Kidney glomerular epithelial cell (primary cell): ENCODE results near the gene APLP2.
"Not testable (repeated sequence)": the region's sequence is repeated elsewhere in the genome, so short reads cannot be mapped to it uniquely, and the experiment has no call there.

Experiments
- DNase-seq: peaks from one replicate; lab custom pipeline; 2025; lab: John Stamatoyannopoulos, UW

The APLP2 gene

GRCh38 chr11:130061017-130061416 is 8.7 kb upstream of the APLP2 start:
- DNase-seq = no peak

- no peak for DNase-seq
Measured at GRCh38 chr11:130062026-130062425, 7.7 kb upstream of the APLP2 start.

- no peak for DNase-seq
Measured at GRCh38 chr11:130063451-130063850, 6.2 kb upstream of the APLP2 start.

- no peak for DNase-seq
Measured at GRCh38 chr11:130064596-130064995, 5.1 kb upstream of the APLP2 start.

GRCh38 chr11:130066338-130066737 is 3.4 kb upstream of the APLP2 start:
- DNase-seq = no peak

- DNase-seq = peak; percentile 26
Measured at GRCh38 chr11:130068546-130068985, 1.1 kb upstream of the APLP2 start.

GRCh38 chr11:130068986-130069658 is 572 bp upstream of the APLP2 start:
- DNase-seq = peak; percentile 80

GRCh38 chr11:130070109-130070845 is 583 bp downstream of the APLP2 start:
- no peak for DNase-seq

GRCh38 chr11:130070846-130071200 is 1.1 kb downstream of the APLP2 start:
- peak; percentile 48 for DNase-seq

- DNase-seq = peak; percentile 44
Measured at GRCh38 chr11:130071211-130071712, 1.6 kb downstream of the APLP2 start.

- no peak for DNase-seq
Measured at GRCh38 chr11:130074736-130075135, 5.0 kb downstream of the APLP2 start.

- DNase-seq = no peak
Measured at GRCh38 chr11:130076778-130077481, 7.2 kb downstream of the APLP2 start.

GRCh38 chr11:130077671-130078070 is 8.0 kb downstream of the APLP2 start:
- no peak for DNase-seq

- no peak for DNase-seq
Measured at GRCh38 chr11:130078080-130078479, 8.4 kb downstream of the APLP2 start.

GRCh38 chr11:130085671-130086290 is 16.1 kb downstream of the APLP2 start:
- no peak for DNase-seq

GRCh38 chr11:130086669-130087068 is 17.0 kb downstream of the APLP2 start:
- no peak for DNase-seq

GRCh38 chr11:130087294-130087926 is 17.7 kb downstream of the APLP2 start:
- no peak for DNase-seq

GRCh38 chr11:130088217-130088616 is 18.5 kb downstream of the APLP2 start:
- no peak for DNase-seq

GRCh38 chr11:130088919-130089673 is 19.4 kb downstream of the APLP2 start:
- DNase-seq = no peak

GRCh38 chr11:130089674-130090073 is 20.0 kb downstream of the APLP2 start:
- DNase-seq = no peak

GRCh38 chr11:130090517-130090916 is 20.8 kb downstream of the APLP2 start:
- DNase-seq = not testable (repeated sequence)
